ENCODE measurements around the gene C15orf40.

GRCh38 chr15:83046558-83047127, 35.2 kb upstream of the C15orf40 start:
- TF ChIP-seq ZNF121 (tag by site-specific recombination; IDR thresholded peaks at IDR 0.05) = no peak
- no peak for TF ChIP-seq ZNF768 (tag by site-specific recombination; IDR thresholded peaks at IDR 0.05)
- TF ChIP-seq SETDB1 (IDR thresholded peaks at IDR 0.05; ENCODE audit: insufficient read length, low read length) = no peak
- no peak for TF ChIP-seq MZF1 (tag by site-specific recombination; IDR thresholded peaks at IDR 0.05; ENCODE audit: borderline replicate concordance)
- TF ChIP-seq CTCF (tag by site-specific recombination; IDR thresholded peaks at IDR 0.05) = no peak
- no peak for TF ChIP-seq ZBTB8A (tag by site-specific recombination; IDR thresholded peaks at IDR 0.05)
- no peak for TF ChIP-seq ZNF292 (tag by site-specific recombination; IDR thresholded peaks at IDR 0.05; ENCODE audit: borderline replicate concordance, low read depth)
- no peak for TF ChIP-seq YY1 (tag by site-specific recombination; IDR thresholded peaks at IDR 0.05)
- no peak for TF ChIP-seq ZNF654 (tag by site-specific recombination; IDR thresholded peaks at IDR 0.05; ENCODE audit: low read depth)
- no peak for TF ChIP-seq RBAK (tag by site-specific recombination; IDR thresholded peaks at IDR 0.05)
- TF ChIP-seq, protein P1, sequence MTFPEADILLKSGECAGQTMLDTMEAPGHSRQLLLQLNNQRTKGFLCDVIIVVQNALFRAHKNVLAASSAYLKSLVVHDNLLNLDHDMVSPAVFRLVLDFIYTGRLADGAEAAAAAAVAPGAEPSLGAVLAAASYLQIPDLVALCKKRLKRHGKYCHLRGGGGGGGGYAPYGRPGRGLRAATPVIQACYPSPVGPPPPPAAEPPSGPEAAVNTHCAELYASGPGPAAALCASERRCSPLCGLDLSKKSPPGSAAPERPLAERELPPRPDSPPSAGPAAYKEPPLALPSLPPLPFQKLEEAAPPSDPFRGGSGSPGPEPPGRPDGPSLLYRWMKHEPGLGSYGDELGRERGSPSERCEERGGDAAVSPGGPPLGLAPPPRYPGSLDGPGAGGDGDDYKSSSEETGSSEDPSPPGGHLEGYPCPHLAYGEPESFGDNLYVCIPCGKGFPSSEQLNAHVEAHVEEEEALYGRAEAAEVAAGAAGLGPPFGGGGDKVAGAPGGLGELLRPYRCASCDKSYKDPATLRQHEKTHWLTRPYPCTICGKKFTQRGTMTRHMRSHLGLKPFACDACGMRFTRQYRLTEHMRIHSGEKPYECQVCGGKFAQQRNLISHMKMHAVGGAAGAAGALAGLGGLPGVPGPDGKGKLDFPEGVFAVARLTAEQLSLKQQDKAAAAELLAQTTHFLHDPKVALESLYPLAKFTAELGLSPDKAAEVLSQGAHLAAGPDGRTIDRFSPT (tag by site-specific recombination; IDR thresholded peaks at IDR 0.05) = no peak
- TF ChIP-seq ZEB2 (tag by site-specific recombination; IDR thresholded peaks at IDR 0.05) = no peak
